PFSK-1 (cell line): Measurements from ENCODE around the gene CHD6.

Experiments used
- FOXP2 ChIP-seq: optimal IDR thresholded peaks from 2 replicates; pipeline ENCODE3; 2011; ENCODE audit warnings: borderline replicate concordance, control low read depth, inconsistent platforms; ENCODE audit not compliant: insufficient read depth; ENCODE audit errors: extremely low read length, extremely low read depth
- POLR2AphosphoS5 ChIP-seq: IDR thresholded peaks from 2 replicates; pipeline ENCODE4 v1.6.1; 2012; ENCODE audit warnings: low read depth, mild to moderate bottlenecking, control low read depth, low read length, moderate library complexity
- TAF1 ChIP-seq: IDR thresholded peaks from 2 replicates; pipeline ENCODE4 v1.6.1; 2012; ENCODE audit warnings: low read length, control low read depth, borderline replicate concordance; ENCODE audit not compliant: insufficient read depth
- TF ChIP-seq, protein P1 (sequence below), 2 experiments: IDR thresholded peaks; 2 replicates each; pipeline versions ENCODE4 v1.6.1 to v1.8.0; 2011 to 2012; ENCODE audit warnings: low read depth in 2 of 2, low read length in 2 of 2, control low read depth in 1 of 2, inconsistent platforms in 1 of 2, mild to moderate bottlenecking in 1 of 2, moderate library complexity in 1 of 2; ENCODE audit not compliant: insufficient read depth in 1 of 2

DNA sequence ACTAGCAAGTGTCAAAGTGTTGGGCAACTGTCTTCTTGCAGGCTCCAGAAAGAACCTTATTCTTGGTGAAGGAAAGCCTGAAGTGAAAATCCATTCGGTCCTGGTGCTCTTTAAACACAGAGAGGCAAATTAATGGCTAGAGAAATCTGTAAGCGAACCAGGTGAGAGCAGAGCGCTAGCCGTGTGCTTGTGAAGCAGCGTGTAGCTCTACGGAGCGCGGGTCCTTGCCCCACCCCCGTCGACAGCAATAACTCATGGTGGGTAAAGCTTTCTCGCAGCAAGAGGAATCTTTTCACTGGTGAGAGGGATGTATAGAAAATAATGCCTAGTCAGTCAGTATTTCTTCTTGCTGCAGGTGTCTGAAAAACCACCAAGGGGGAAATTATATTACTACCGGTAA lies 214.6 kb downstream of the CHD6 start:
- no peak for TF ChIP-seq POLR2AphosphoS5
- no peak for TF ChIP-seq TAF1
- TF ChIP-seq FOXP2 = no peak
- TF ChIP-seq, protein P1, sequence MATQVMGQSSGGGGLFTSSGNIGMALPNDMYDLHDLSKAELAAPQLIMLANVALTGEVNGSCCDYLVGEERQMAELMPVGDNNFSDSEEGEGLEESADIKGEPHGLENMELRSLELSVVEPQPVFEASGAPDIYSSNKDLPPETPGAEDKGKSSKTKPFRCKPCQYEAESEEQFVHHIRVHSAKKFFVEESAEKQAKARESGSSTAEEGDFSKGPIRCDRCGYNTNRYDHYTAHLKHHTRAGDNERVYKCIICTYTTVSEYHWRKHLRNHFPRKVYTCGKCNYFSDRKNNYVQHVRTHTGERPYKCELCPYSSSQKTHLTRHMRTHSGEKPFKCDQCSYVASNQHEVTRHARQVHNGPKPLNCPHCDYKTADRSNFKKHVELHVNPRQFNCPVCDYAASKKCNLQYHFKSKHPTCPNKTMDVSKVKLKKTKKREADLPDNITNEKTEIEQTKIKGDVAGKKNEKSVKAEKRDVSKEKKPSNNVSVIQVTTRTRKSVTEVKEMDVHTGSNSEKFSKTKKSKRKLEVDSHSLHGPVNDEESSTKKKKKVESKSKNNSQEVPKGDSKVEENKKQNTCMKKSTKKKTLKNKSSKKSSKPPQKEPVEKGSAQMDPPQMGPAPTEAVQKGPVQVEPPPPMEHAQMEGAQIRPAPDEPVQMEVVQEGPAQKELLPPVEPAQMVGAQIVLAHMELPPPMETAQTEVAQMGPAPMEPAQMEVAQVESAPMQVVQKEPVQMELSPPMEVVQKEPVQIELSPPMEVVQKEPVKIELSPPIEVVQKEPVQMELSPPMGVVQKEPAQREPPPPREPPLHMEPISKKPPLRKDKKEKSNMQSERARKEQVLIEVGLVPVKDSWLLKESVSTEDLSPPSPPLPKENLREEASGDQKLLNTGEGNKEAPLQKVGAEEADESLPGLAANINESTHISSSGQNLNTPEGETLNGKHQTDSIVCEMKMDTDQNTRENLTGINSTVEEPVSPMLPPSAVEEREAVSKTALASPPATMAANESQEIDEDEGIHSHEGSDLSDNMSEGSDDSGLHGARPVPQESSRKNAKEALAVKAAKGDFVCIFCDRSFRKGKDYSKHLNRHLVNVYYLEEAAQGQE (IDR thresholded peaks at IDR 0.05; ENCODE audit: insufficient read depth in 1 of 2, low read depth in 2 of 2, low read length in 2 of 2) = no peak
